ENCODE measurements around the gene DCC.

GRCh38 chr18:52481116-52481515 lies 141.1 kb downstream of the DCC start:
- no peak for TF ChIP-seq CTCF (IDR thresholded peaks at IDR 0.05)
- TF ChIP-seq POLR2A (IDR thresholded peaks at IDR 0.05), result no peak
